ENCODE results near the gene LCMT1. TPM values are rescaled to one million over a fixed set of nuclear protein-coding genes. Genes with fewer than 3 reads are reported as not detected.
A peak's percentile ranks its signal among the peaks of the same experiment; 100 is the strongest.
"Not testable (repeated sequence)": the region's sequence is repeated elsewhere in the genome, so short reads cannot be mapped to it uniquely, and the experiment has no call there.

Gene LCMT1
- polyA plus RNA-seq, 3 donors = 27.2 to 34.2 (median 33.1) TPM

GRCh38 chr16:25124503-25124902 is 13.0 kb downstream of the LCMT1 start:
- intact Hi-C loops (cut with micrococcal nuclease) = loop anchor here in 1 of 2 donors (10.0 kb wide), 1 partner anchor 100 kb away; no protein-coding TSS in a partner anchor
- H3K9me3 Mint-ChIP-seq = no peaks in the 10 kb centered on the region
- Histone ChIP-seq H3K9me3 (replicated peaks in 1 of 2; ENCODE audit: control insufficient read depth in 1 of 2, insufficient read depth in 1 of 2, low read length in 2 of 2) (no peaks in the 10 kb centered on the region), H3K79me2 (ENCODE audit: insufficient read depth, low read length) (peaks cover 41% of the 10 kb centered on the region), H3K36me3 (replicated peaks in 1 of 2; ENCODE audit: control insufficient read depth in 1 of 2, insufficient read depth in 2 of 2, low read length in 2 of 2) (peaks cover 0 to 23% of the 10 kb centered on the region in 2 donors), H3K27me3 (ENCODE audit: control insufficient read depth in 2 of 2, insufficient read depth in 2 of 2, low read length in 2 of 2) (no peaks in the 10 kb centered on the region), H3K4me2 (replicated peaks; ENCODE audit: extremely low read depth, low read length, poor library complexity, severe bottlenecking) (no peak overlapping the region), H3K4me3 (replicated peaks in 1 of 3; ENCODE audit: low read depth in 2 of 3, low read length in 3 of 3) (no peak overlapping the region), H2AFZ (ENCODE audit: insufficient read depth, low read depth, low read length, poor library complexity, severe bottlenecking) (no peak overlapping the region), H3K27ac (ENCODE audit: low read depth in 1 of 2, low read length in 2 of 2) (no peak overlapping the region), H3K4me1 (ENCODE audit: control insufficient read depth in 1 of 2, insufficient read depth in 2 of 2, low read length in 2 of 2) (peaks cover 18 to 21% of the 10 kb centered on the region in 2 donors), H4K20me1 (ENCODE audit: insufficient read depth, low read length) (peaks cover 10% of the 10 kb centered on the region), H3K9ac (ENCODE audit: insufficient read depth, low read length, poor library complexity, severe bottlenecking) (no peak overlapping the region)
- WGBS (ENCODE audit: insufficient coverage) = 100% methylated on average over 1 of the region's 3 CpGs
- no peak overlapping the region for H3K4me3 Mint-ChIP-seq
- peaks cover 19 to 29% of the 10 kb centered on the region in 2 donors for H3K36me3 Mint-ChIP-seq
- peaks cover 30% of the 10 kb centered on the region for H3K4me1 Mint-ChIP-seq
- DNase-seq = no peak
- TF ChIP-seq, protein P1, sequence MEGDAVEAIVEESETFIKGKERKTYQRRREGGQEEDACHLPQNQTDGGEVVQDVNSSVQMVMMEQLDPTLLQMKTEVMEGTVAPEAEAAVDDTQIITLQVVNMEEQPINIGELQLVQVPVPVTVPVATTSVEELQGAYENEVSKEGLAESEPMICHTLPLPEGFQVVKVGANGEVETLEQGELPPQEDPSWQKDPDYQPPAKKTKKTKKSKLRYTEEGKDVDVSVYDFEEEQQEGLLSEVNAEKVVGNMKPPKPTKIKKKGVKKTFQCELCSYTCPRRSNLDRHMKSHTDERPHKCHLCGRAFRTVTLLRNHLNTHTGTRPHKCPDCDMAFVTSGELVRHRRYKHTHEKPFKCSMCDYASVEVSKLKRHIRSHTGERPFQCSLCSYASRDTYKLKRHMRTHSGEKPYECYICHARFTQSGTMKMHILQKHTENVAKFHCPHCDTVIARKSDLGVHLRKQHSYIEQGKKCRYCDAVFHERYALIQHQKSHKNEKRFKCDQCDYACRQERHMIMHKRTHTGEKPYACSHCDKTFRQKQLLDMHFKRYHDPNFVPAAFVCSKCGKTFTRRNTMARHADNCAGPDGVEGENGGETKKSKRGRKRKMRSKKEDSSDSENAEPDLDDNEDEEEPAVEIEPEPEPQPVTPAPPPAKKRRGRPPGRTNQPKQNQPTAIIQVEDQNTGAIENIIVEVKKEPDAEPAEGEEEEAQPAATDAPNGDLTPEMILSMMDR (IDR thresholded peaks at IDR 0.05) = no peak
- H3K27ac Mint-ChIP-seq = no peak overlapping the region
- no peaks in the 10 kb centered on the region for H3K27me3 Mint-ChIP-seq (ENCODE audit: low read depth in 3 of 3)

GRCh38 chr16:25126086-25126666 is 14.6 kb downstream of the LCMT1 start:
- WGBS (ENCODE audit: insufficient coverage) = 90% methylated on average over 10 of the region's 13 CpGs
- not testable (repeated sequence) for H3K9me3 Mint-ChIP-seq; H2AFZ ChIP-seq (ENCODE audit: insufficient read depth, low read depth, low read length, poor library complexity, severe bottlenecking); H3K9ac ChIP-seq (ENCODE audit: insufficient read depth, low read length, poor library complexity, severe bottlenecking); H3K4me2 ChIP-seq (replicated peaks; ENCODE audit: extremely low read depth, low read length, poor library complexity, severe bottlenecking); H3K4me3 Mint-ChIP-seq; DNase-seq; H3K27me3 ChIP-seq (ENCODE audit: control insufficient read depth in 2 of 2, insufficient read depth in 2 of 2, low read length in 2 of 2); H4K20me1 ChIP-seq (ENCODE audit: insufficient read depth, low read length); H3K27ac ChIP-seq (ENCODE audit: low read depth in 1 of 2, low read length in 2 of 2); H3K4me3 ChIP-seq (replicated peaks in 1 of 3; ENCODE audit: low read depth in 2 of 3, low read length in 3 of 3); H3K9me3 ChIP-seq (replicated peaks in 1 of 2; ENCODE audit: control insufficient read depth in 1 of 2, insufficient read depth in 1 of 2, low read length in 2 of 2); H3K27me3 Mint-ChIP-seq (ENCODE audit: low read depth in 3 of 3)
- H3K4me1 Mint-ChIP-seq = peaks cover 30% of the 10 kb centered on the region
- Histone ChIP-seq H3K79me2 (ENCODE audit: insufficient read depth, low read length) (peaks cover 32% of the 10 kb centered on the region), H3K36me3 (replicated peaks in 1 of 2; ENCODE audit: control insufficient read depth in 1 of 2, insufficient read depth in 2 of 2, low read length in 2 of 2) (peaks cover 3 to 28% of the 10 kb centered on the region in 2 donors), H3K4me1 (ENCODE audit: control insufficient read depth in 1 of 2, insufficient read depth in 2 of 2, low read length in 2 of 2) (peaks cover 17 to 21% of the 10 kb centered on the region in 2 donors)
- intact Hi-C loops (cut with micrococcal nuclease) = loop anchor here (1.0 to 10.0 kb wide), 3 partner anchors 71 to 99 kb away; no protein-coding TSS in a partner anchor
- H3K27ac Mint-ChIP-seq = peak overlapping the region in 2 of 7 donors; percentile 33 to 63
- H3K36me3 Mint-ChIP-seq = peaks cover 33 to 37% of the 10 kb centered on the region in 2 donors

Data from CD14-positive monocyte (primary cell).